C1 segment of cervical spinal cord (tissue), 14 donors: ENCODE measurements around the gene LY6G5B.

ENCODE experiments used
- DNase-seq, 14 donors: peaks; one replicate each; lab custom pipeline; 2025; lab: John Stamatoyannopoulos, UW

Gene LY6G5B

GRCh38 chr6:31669676-31670075 lies at the start of gene LY6G5B:
TSS of gene LY6G5B (plus strand) at chr6:31669976. CDS start at chr6:31670951, 975 bp downstream.
- no peak for DNase-seq

GRCh38 chr6:31620586-31621319 lies 49.0 kb upstream of the LY6G5B start, which contains the start of gene PRRC2A:
TSS of gene PRRC2A (plus strand) at chr6:31620715. CDS start at chr6:31622790, 2,075 bp downstream.
- peak in 9 of 14 donors; percentile 78 to 99 (median 85) for DNase-seq

GRCh38 chr6:31621320-31621939 lies 48.3 kb upstream of the LY6G5B start:
- peak in 1 of 14 donors; percentile 5 for DNase-seq

- DNase-seq: peak in 1 of 14 donors; percentile 13
Observed at GRCh38 chr6:31621991-31622390, 47.8 kb upstream of the LY6G5B start.

- peak in 1 of 14 donors; percentile 10 for DNase-seq
Observed at GRCh38 chr6:31622684-31623091, 47.1 kb upstream of the LY6G5B start.

- DNase-seq: no peak
Observed at GRCh38 chr6:31624070-31624469, 45.7 kb upstream of the LY6G5B start.

GRCh38 chr6:31626952-31627351 lies 42.8 kb upstream of the LY6G5B start:
- DNase-seq: no peak

GRCh38 chr6:31627690-31628287 lies 42.0 kb upstream of the LY6G5B start:
- no peak for DNase-seq

GRCh38 chr6:31629014-31629413 lies 40.8 kb upstream of the LY6G5B start:
- no peak for DNase-seq

GRCh38 chr6:31630177-31630934 lies 39.4 kb upstream of the LY6G5B start:
- DNase-seq: no peak

GRCh38 chr6:31631209-31631608 lies 38.6 kb upstream of the LY6G5B start:
- DNase-seq: no peak

- no peak for DNase-seq
Observed at GRCh38 chr6:31631681-31632278, 38.0 kb upstream of the LY6G5B start.

- DNase-seq: no peak
Observed at GRCh38 chr6:31632279-31632946, 37.4 kb upstream of the LY6G5B start.

- no peak for DNase-seq
Observed at GRCh38 chr6:31633447-31633846, 36.3 kb upstream of the LY6G5B start.

GRCh38 chr6:31634131-31634530 lies 35.6 kb upstream of the LY6G5B start:
- no peak for DNase-seq

GRCh38 chr6:31634969-31635575 lies 34.7 kb upstream of the LY6G5B start:
- DNase-seq: no peak

- no peak for DNase-seq
Observed at GRCh38 chr6:31636698-31637596, 32.8 kb upstream of the LY6G5B start.

- DNase-seq: no peak
Observed at GRCh38 chr6:31639043-31639442, 30.7 kb upstream of the LY6G5B start.

GRCh38 chr6:31639449-31639861 lies 30.3 kb upstream of the LY6G5B start:
- DNase-seq: no peak
